ENCODE results near the gene STX7.

The STX7 gene

DNA sequence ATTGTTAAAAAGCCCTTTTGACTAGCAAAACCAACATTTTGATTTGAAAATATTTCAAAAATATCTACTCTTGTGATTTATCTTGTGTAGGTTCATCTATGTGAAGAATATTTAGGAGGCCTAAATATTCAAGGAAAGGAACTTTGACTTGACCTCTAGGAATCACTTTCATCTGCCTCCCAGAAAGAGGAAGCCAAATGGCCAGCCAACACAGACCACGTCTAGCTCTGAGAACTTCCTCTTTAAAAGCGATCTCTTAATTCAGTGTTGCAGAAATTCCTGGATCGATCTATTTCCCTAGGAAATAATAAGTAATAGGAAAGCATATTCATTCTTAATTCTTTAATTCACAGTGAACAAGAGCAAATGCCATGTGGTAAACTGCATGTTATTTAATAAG is 102.1 kb downstream of the STX7 start:
- DNase-seq = no peak

DNA sequence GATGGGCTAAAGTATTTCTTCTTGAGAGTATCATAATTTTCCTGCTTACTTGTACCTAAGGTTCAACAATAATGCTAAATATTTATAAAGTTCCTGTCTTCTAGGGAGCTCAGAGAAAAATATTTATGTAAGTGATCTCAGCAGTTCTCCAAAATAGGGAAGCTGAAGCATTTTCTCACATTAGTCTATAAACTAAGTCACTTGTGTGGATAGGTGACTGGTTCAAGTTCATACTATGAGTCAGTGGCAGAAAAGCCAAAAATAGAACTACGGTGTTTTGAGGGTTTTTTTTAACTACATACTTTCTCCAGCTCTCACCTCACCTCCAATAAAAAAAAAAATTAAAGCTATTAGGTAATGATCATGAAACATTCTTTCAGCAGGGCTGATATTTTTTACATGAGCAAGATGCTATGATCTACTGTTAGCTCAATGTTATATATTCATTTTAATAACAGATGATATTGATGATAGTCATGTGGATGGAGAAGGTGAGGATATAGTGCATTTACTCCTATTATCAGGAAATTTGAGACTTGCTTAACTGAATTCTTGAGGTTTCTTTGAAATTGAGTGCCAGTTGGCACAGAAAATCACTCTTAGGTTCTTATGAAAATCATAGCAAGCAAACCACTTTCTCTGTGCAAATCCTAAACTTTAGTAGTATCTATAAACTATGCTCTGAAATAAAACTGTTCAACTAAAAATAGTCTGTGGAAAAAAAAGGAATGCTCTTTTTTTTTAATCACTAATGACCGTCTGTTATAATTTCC is 107.6 kb downstream of the STX7 start:
- DNase-seq = no peak

DNA sequence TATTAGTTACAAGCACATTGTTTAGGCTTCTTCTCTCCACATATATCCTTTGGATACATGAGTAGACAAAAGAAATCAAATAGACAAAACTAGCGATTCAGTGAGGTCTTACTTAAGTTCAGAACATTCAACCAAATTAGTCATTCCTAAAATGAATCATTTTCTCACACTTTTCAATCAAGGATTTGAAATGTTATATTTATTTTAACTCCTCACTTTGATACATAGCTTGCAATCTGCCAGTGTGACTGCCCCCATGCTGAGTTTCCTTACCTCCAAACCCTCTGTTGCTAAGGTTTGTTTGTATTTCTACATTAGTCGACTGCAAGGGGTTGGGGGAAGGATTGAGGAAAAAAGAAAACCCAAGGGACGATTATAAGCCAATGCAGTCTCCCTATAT is 108.2 kb downstream of the STX7 start:
- DNase-seq = no peak

DNA sequence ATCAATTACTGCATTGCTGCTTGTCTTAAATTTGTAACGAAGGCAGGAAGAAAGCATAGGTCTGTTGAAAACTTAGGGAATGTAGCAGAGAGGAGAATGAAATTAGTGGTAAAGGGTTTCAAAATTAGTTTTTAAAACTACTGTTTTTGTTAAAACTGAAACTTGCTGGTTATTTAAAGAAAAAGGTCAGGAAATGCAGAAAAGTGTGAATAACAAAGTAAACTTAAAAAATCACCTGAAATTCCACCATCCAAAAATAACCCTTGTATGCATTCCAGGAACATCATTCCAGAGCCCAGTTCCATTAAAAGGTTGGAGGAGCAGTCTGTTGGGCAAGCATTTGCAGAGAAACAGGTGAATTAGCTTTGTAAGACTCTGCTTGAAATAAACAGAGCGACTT is 108.6 kb downstream of the STX7 start:
- no peak for DNase-seq

DNA sequence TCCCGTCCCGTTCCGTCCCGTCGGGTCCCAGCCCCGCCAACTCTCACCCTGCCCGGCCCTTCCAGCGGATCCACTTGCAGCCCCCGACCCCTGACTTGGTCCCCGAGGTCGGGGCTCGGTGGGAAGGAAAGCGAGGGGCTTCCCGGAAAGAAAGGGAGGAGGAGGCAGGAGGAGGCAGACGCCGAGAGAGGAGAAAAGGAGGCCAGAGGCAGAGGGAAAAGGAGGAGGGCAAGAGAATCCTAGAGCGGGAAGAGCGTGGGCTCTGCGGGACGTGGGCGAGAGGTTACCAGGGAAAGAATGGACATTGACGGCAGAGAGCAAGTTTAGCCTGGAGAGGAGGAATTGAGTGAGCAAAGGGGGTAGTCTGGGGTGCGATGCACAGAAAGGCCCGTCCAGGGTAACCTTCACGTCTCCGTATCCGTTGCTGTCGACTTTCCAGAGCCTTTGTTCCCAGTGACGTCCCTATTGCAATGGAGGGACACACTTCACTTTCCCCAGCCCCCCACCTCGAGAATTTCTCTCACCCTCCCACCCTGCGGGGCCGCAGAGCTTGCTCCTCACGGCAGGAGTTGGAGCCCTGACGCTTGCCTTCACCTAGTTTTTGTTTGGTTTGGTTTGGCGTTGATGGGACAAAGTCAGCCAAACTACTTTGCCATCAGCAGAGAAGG is 111.2 kb downstream of the STX7 start:
- no peak for DNase-seq

DNA sequence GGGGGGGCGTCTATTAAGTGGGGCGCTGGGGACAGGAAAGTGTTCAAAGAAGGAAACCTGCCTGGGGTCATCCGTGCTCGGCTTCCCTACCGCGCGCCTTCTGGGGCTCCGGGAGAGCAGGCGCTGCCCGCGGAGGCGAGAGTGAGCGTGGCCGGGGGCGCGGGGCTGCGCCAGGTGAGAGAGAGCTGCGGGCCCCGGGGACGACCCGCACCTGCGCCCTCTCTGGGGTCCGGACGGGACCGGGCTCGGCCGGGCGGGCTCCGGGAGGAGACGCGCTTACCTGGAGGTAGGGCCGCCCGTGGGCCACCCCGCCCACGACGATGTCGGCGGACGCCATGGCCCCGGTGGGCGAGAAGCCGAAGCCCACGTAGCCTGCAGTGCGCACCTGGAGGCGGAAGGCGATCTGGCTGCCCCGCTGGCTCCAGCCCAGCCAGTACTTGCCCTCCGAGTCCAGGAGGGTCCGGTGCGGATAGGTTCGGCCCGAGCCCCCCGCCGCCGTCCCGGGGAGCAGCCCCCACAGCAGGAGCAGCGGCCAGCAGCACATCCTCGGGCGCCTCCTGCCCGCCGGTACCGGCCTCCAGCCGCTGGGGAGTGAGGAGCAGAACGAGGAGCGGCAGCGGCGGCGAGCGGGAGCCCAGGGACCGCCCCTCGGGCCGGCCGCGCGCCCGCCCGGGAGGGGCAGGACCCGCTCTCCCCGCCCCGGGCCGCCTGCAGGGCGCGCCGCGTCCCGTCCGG is 111.9 kb downstream of the STX7 start, which contains the start of gene MOXD1:
Gene MOXD1 (minus strand): TSS at position 593 of the 735 bp plus-strand sequence. CDS start 49 bp downstream, at position 544.
- no peak for DNase-seq

DNA sequence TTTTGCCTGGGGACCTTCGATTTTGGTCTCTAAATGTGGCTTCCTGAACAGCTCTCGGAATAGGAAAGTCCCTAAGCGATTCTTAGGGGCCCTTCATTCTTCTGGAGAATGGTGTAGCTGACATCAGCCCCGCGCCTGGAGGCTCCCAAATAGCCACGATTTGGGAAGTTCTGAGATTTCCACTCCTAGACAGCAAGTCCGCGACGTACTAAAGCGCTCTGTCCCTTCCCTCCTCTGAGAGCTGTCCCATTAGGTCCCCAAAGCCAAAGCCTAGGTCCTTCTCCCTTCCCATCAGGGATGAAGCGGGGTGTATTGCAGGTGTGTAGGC is 112.4 kb downstream of the STX7 start:
- no peak for DNase-seq

DNA sequence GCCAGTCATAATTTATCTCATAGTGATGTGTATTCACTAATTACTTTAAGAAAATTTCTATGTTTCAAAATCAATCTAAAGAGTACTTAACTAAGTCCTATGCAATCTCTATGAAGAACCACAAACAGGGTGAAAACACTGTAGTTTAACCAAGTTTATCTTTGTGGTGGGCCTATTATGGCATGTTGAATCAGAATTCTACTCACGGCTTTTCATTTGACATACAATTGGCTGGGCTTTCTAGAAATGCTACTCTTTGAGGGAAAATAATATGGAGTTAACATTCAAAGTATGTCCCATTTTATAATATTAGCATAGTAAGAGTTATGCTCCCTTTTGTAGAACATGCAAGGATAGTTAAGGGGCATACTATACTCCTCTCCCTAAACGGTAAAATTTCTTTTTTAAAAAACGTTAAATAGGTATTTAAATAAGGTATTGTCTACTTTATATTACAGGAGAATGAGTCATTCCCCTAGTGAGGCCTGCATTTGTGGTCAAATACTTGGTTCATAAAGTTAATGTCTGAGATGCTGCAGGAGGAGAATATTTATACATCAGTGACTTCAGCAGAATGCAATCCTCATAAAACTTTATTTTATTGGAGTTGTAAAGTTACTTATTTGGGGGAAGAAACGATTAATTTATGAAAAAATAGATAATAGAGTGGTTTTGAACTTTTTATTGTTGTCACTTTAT is 113.4 kb downstream of the STX7 start:
- no peak for DNase-seq
